ENCODE results near the gene CIRBP. TPM values are rescaled to one million over a fixed set of nuclear protein-coding genes. Genes with fewer than 3 reads are reported as not detected.
A peak's percentile ranks its signal among the peaks of the same experiment; 100 is the strongest.

CIRBP gene
- total and polyA plus RNA-seq, 2 of the 13 experiments (the other 11 are each of a cell fraction or from before 2014, with no cell fraction given): 133 to 140 TPM

DNA sequence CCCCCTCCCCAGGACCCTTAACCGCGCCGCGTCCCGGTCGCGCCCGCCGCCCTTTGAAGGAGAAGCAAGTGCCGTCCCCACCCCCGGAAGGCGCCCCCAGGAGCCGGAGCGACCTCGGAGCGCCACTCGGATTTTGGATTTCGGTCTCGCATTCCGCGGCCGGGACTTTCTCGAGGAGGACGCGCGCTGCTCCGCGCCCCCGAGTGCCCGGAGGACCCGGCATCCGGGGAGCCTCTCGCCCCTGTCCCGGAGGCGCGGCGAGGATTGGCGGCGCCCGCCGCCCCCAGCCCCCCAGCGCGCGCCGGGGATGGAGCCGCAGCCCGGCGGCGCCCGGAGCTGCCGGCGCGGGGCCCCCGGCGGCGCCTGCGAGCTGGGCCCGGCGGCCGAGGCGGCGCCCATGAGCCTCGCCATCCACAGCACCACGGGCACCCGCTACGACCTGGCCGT, 19.1 kb upstream of the CIRBP start (continued):
- TF ChIP-seq GMEB2 (CRISPR knock-in tag; IDR thresholded peaks at IDR 0.05; ENCODE audit: low read depth) (no peak), IRF2 (CRISPR knock-in tag; IDR thresholded peaks at IDR 0.05) (no peak), ZFP41 (CRISPR knock-in tag; IDR thresholded peaks at IDR 0.05; ENCODE audit: borderline replicate concordance) (no peak), MBNL3 (CRISPR knock-in tag; conservative IDR thresholded peaks at IDR 0.05) (no peak), ZNF34 (CRISPR knock-in tag; IDR thresholded peaks at IDR 0.05; ENCODE audit: borderline replicate concordance) (no peak), MED1 (CRISPR knock-in tag; IDR thresholded peaks at IDR 0.05) (no peak), NCOR1 (IDR thresholded peaks at IDR 0.05; ENCODE audit: borderline replicate concordance, low read length) (peak; percentile 6; the same call in 1 of the 2 replicates), ZFY (CRISPR knock-in tag; IDR thresholded peaks at IDR 0.05) (peak; percentile 25; the same call in 1 of the 2 replicates), ZNF577 (CRISPR knock-in tag; IDR thresholded peaks at IDR 0.05; ENCODE audit: borderline replicate concordance, low read depth) (no peak), IKZF4 (CRISPR knock-in tag; IDR thresholded peaks at IDR 0.05; ENCODE audit: borderline replicate concordance, low read depth, not compliant biosample characterization) (no peak), ZNF317 (CRISPR knock-in tag; IDR thresholded peaks at IDR 0.05) (no peak)
- TF ChIP-seq, protein P1, sequence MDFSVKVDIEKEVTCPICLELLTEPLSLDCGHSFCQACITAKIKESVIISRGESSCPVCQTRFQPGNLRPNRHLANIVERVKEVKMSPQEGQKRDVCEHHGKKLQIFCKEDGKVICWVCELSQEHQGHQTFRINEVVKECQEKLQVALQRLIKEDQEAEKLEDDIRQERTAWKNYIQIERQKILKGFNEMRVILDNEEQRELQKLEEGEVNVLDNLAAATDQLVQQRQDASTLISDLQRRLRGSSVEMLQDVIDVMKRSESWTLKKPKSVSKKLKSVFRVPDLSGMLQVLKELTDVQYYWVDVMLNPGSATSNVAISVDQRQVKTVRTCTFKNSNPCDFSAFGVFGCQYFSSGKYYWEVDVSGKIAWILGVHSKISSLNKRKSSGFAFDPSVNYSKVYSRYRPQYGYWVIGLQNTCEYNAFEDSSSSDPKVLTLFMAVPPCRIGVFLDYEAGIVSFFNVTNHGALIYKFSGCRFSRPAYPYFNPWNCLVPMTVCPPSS (IDR thresholded peaks at IDR 0.05): no peak

Data from HepG2 (cell line).